Measurements from ENCODE around the gene STX19. TPM values are rescaled to one million over a fixed set of nuclear protein-coding genes. Genes with fewer than 3 reads are reported as not detected.

STX19 gene
- total RNA-seq, 1 experiment from 2014 or later, result not detected

DNA sequence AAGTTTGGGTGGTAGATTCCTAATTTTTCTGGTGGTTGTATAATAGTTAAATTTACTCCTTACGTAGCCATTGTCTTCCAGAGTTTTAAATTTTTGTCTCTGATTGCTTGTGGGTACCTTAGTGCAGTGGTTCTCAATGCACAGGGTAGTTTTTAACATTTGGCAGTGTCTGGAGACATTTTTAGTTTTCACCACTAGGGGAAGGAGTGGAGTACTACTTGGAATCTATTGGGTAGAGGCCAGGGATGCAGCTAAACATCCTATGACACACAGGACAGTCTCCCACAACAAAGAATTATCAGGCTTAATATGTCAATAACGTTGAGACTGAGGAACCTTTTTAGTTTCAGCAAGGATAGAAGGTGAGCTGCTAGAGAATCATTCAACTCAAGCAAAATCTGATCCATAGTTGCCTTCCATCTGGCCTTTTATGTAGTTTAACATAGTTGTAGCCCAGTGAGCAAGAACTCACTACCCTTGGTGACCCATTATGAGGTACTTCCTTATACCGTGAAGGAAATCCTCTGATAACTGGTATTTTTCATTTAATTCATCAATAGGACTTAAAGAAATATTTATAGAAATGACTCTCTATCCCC, 8.6 kb upstream of the STX19 start:
- DNase-seq (ENCODE audit: low read depth), result peak; percentile 59

DNA sequence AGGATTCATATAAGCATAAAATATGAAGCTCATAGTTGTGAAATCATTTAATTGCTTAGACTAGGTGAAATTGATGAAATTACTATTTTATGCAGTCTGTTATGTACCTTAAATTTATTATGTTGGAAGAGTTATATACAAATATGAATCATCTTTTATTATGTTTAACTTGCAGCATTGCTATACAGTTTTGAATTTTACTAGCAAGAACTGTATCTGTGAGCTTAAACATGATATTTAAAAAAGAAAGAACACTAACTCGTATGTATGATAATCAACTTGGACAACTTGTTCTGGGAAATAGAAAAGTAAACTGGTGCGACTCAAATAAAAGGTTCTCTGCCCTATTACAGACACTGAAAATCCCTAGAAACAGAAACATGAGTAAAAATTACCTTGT, 1.8 kb downstream of the STX19 start:
- DNase-seq (ENCODE audit: low read depth), result no peak

GRCh38 chr3:94024385-94024784, 4.0 kb downstream of the STX19 start:
- peak; percentile 3 for DNase-seq (ENCODE audit: low read depth)

GRCh38 chr3:94020293-94020692, 8.1 kb downstream of the STX19 start:
- no peak for DNase-seq (ENCODE audit: low read depth)

- no peak for DNase-seq (ENCODE audit: low read depth)
Observed at GRCh38 chr3:94019659-94020058, 8.7 kb downstream of the STX19 start.

DNA sequence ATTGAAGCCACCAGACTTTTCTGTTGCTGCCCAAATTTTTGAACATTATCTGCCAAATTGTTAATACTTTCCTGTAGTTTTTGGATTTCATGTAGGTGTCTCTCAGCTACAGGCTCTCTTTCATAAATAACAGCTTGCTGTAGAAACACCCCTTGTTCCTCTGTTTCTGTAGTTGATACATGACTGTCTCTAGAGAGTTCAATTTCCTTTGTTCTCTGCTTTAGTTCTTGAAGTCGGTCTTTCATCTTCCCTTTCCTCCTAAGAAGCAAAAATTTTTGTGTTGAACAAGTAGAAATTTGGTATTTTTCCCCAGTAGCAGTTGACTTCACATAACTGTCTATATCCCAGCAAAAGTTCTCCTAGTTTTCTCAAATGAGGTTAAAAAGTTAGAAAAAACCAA, 13.4 kb downstream of the STX19 start:
- no peak for DNase-seq (ENCODE audit: low read depth)

- DNase-seq (ENCODE audit: low read depth), result no peak
Observed at GRCh38 chr3:94012185-94012584, 16.2 kb downstream of the STX19 start.

GRCh38 chr3:94011233-94011711, 17.1 kb downstream of the STX19 start:
- no peak for DNase-seq (ENCODE audit: low read depth)

GRCh38 chr3:94009608-94010007, 18.8 kb downstream of the STX19 start:
- peak; percentile 3 for DNase-seq (ENCODE audit: low read depth)

- DNase-seq (ENCODE audit: low read depth), result no peak
Observed at GRCh38 chr3:94008253-94008652, 20.1 kb downstream of the STX19 start.

- peak; percentile 69 for DNase-seq (ENCODE audit: low read depth)
Observed at GRCh38 chr3:94004301-94004910, 24.0 kb downstream of the STX19 start.

GRCh38 chr3:94001827-94002495, 26.4 kb downstream of the STX19 start:
- no peak for DNase-seq (ENCODE audit: low read depth)

- DNase-seq (ENCODE audit: low read depth), result no peak
Observed at GRCh38 chr3:94001191-94001590, 27.2 kb downstream of the STX19 start.

GRCh38 chr3:93994056-93994455, 34.3 kb downstream of the STX19 start:
- DNase-seq (ENCODE audit: low read depth), result no peak

DNA sequence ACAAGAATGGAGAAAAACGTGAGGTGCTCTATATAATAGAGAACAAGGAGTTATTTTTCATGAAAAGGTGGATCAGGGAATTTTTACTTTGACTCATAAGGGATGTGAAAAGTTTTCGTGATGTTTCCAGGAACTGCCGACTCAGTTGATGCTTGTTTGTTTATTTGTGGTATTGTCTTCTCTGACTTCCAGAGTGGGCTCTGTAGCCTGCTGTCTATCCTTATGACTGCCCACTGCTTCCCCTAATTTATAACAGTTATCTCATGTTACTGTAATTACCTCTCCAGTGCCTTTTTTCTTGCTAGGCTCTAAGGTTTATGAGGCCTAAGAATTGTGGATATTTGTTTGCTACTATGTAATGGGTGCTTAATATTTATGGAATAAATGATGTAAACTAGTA, 36.2 kb downstream of the STX19 start:
- no peak for DNase-seq (ENCODE audit: low read depth)

GRCh38 chr3:93991631-93992030, 36.8 kb downstream of the STX19 start:
- DNase-seq (ENCODE audit: low read depth), result no peak

DNA sequence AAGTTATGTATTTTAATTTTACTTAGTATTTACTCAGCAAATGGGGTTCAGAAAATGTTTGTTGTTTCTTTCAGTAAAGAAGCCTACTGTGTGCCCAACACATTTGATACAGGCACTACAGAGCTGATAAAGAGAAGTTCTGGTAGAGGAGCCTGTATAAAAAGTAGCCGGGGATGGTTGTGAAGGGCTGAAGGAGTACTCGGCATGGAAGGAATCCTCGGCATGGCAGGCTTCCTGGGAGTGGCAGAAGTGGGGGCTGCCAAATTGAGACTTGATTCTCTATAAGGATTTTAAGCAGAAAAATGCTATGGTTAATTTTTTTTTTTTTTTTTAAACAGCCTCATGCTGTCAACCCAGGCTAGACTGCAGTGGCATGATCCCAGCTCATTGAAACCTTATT, 39.2 kb downstream of the STX19 start:
- no peak for DNase-seq (ENCODE audit: low read depth)

DNA sequence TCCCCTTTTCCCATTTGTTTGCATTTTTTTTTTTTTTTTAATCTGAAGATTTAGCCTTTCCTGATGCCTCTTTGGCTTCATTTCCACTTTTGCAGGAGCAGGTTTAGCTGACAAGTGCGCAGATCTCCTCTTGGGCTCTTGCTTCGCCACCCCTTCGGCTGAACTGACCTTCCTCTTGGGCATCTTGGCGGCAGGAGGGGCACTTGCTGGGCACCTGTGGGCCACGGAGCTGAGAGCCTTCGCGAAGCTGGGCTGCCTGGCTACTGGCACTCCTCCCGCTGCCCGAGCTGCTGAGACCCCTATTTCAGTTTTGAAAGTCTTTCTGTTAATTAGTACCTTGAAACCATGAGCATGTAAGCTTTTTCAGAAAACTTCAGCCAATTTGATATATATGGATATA, 39.6 kb downstream of the STX19 start:
- no peak for DNase-seq (ENCODE audit: low read depth)

DNA sequence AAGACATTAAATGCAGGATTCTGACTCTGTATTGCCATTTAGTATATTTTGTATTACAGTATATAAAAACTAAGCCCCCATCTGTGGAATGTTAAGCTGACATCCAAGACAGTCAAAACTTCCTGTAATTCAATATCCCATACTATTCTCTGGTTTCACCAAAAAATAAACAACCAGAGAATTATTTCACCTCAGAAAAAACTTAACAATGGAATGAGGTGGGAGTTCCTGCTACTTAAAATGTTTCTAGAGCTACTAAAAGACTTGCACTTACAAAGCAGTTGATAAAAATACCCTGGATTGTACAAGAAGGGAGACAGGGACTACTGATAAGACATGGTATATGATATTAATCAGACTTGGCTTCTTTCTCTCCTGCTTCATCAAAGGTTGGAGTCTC, 40.1 kb downstream of the STX19 start:
- DNase-seq (ENCODE audit: low read depth), result no peak

DNA sequence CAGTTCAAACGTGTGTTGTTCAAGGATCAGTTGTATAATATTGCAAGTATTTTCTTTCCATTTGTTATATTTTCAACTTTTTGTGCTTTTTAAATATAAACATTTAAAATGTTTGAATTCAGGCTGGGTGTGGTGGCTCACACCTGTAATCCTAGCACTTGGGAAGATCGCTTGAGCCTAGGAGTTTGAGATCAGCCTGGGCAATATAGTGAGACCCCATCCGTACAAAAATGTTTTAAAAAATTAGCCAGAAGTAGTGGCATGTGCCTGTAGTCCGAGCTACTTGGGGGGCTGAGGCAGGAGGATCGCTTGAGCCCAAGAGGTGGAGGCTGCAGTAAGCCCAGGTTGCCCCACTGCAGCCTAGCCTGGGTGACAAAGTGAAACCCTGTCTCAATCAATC, 43.8 kb downstream of the STX19 start:
- DNase-seq (ENCODE audit: low read depth), result no peak

DNA sequence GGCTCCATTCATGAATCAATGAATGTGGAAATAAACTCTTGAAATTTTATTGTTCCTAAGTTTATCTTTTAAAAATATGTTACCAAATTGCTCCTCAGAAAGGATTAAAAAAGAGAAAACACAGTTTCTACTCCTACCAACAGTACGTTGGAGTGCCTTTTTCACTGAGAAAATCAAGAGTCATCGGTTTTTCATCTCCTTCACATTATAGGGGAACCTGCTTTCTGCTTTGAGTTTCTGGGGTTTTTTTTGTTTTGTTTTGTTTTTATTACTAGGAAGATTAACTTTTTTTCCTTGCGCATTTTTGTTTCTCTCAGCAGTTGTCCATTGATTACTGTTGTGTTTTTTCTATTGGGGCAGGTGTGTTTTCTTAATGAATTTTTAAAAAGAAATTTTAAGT, 45.0 kb downstream of the STX19 start:
- DNase-seq (ENCODE audit: low read depth), result no peak

- DNase-seq (ENCODE audit: low read depth), result no peak
Observed at GRCh38 chr3:93981649-93982048, 46.7 kb downstream of the STX19 start.
